AG09309 (cell line): ENCODE results near the gene RETSAT.
A peak's percentile ranks its signal among the peaks of the same experiment; 100 is the strongest.

Source experiments
- DNase-seq: peaks from one replicate; pipeline ENCODE4 v3.0.0-alpha.2; 2010; ENCODE audit warnings: low read depth
- H3K4me3 ChIP-seq: 2 replicates; pipeline ENCODE4 v1.5.1; 2011; ENCODE audit warnings: mild to moderate bottlenecking, low read depth, low read length, moderate library complexity; ENCODE audit not compliant: control insufficient read depth
- CTCF ChIP-seq: IDR thresholded peaks from 2 replicates; pipeline ENCODE4 v1.5.1; 2011; ENCODE audit warnings: mild to moderate bottlenecking, low read depth, low read length, inconsistent platforms; ENCODE audit not compliant: insufficient read depth, control insufficient read depth; ENCODE audit errors: missing control alignments

Gene RETSAT

GRCh38 chr2:85354286-85355072 is at the start of gene RETSAT, which contains the start of gene ELMOD3:
RETSAT (minus strand) TSS chr2:85354528; CDS start chr2:85354507, 21 bp downstream.
ELMOD3 (plus strand) TSS chr2:85354769; CDS start chr2:85357199, 2,430 bp downstream.
- peak within 1 kb of the TSS; percentile 82 for H3K4me3 ChIP-seq
- DNase-seq: peak; percentile 98
- no peak for TF ChIP-seq CTCF

GRCh38 chr2:85401844-85402243 is 47.5 kb upstream of the RETSAT start:
- H3K4me3 ChIP-seq: no peak overlapping the region
- no peak for TF ChIP-seq CTCF
- DNase-seq: no peak

- DNase-seq: no peak
- no peak overlapping the region for H3K4me3 ChIP-seq
- no peak for TF ChIP-seq CTCF
Observed at GRCh38 chr2:85401464-85401805, 47.1 kb upstream of the RETSAT start.

DNA sequence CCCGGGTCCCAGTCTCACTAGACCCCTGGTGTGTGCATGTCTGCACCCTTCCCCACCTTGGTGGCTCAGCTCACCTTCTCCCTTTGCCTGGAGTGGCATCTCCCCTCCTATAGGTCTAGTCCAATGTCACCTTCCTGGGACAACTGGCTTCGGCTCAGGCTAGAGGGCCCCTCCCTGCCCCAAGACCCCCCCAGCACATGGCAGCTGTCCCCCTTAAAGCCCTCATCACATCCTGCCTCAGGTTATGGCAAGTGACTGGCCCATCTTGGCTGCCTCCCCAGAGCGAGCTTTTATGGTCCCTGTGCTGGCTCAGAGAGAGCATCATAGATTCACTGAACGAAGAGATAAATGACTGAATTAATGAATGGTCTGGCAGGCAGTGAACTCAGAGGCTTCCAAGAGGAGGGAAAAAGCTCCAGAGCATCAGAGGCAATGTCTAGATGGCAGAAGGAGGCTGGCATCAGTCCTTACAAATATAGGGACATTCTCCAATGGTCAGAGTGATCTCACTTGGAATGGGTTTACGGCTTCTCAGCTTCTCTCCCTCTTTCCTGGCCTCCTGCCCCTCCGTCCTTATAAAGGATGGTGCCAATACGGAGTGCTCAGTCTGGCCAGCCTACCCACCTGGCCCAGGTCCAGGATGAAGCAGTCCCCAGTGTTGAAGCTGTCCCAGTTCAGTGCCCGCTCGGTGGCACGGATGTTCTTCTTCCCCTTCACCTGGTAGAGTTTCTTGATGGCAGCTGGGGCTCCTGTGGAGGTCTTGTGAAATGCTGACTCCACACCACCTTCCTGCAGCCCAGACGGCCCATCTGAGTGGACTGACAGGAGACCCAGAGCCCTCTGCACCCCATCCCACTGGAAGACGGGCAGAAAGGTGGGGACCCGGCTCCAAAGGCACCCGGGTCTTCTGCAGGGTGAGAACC is 46.5 kb upstream of the RETSAT start:
- no peak for TF ChIP-seq CTCF
- no peak overlapping the region for H3K4me3 ChIP-seq
- no peak for DNase-seq

GRCh38 chr2:85400023-85400422 is 45.7 kb upstream of the RETSAT start:
- no peak for TF ChIP-seq CTCF
- no peak for DNase-seq
- H3K4me3 ChIP-seq: no peak overlapping the region

GRCh38 chr2:85399183-85399455 is 44.8 kb upstream of the RETSAT start:
- no peak overlapping the region for H3K4me3 ChIP-seq
- TF ChIP-seq CTCF: no peak

More at GRCh38 chr2:85399183-85399455, 44.8 kb upstream of the RETSAT start:
- no peak for DNase-seq
